Fibroblast of lung (primary cell): ENCODE results near the gene KCTD15. TPM values are rescaled to one million over a fixed set of nuclear protein-coding genes. Genes with fewer than 3 reads are reported as not detected.

Experiments
- DNase-seq, 2 donors: peaks; one replicate each; pipeline versions ENCODE4 v3.0.0 to v3.0.0-alpha.2; 2010; ENCODE audit warnings: low read depth in 2 of 2
- H2AFZ ChIP-seq: 2 replicates; pipeline ENCODE4 v1.5.1; 2012; ENCODE audit warnings: low read length, control low read depth, inconsistent platforms
- H3K27ac ChIP-seq: 2 replicates; pipeline ENCODE4 v1.5.1; 2011; ENCODE audit warnings: low read length, control low read depth; ENCODE audit not compliant: insufficient read depth
- H3K27me3 ChIP-seq: 2 replicates; pipeline ENCODE4 v1.5.1; 2011; ENCODE audit warnings: mild to moderate bottlenecking, low read length; ENCODE audit not compliant: control insufficient read depth, insufficient read depth
- H3K36me3 ChIP-seq: 2 replicates; pipeline ENCODE4 v1.5.1; 2011; ENCODE audit warnings: low read length; ENCODE audit not compliant: control insufficient read depth, insufficient read depth
- H3K4me1 ChIP-seq: 2 replicates; pipeline ENCODE4 v1.5.1; 2011; ENCODE audit warnings: low read length; ENCODE audit not compliant: control insufficient read depth, insufficient read depth; ENCODE audit errors: extremely low read depth
- H3K4me2 ChIP-seq: 2 replicates; pipeline ENCODE4 v1.5.1; 2011; ENCODE audit warnings: low read length, control low read depth; ENCODE audit not compliant: insufficient read depth; ENCODE audit errors: extremely low read depth
- H3K4me3 ChIP-seq, 4 experiments: fragments of 200-600 bp in 1 of 4; sonication (generic) in 1 of 4; replicated peaks in 1 of 4; 2 replicates each; pipeline ENCODE4 v1.5.1; 2011 to 2016; ENCODE audit warnings: low read length in 4 of 4, low read depth in 3 of 4, mild to moderate bottlenecking in 3 of 4, control low read depth in 2 of 4, inconsistent platforms in 1 of 4, mixed read lengths in 1 of 4; ENCODE audit not compliant: insufficient read depth in 1 of 4; ENCODE audit errors: control extremely low read depth in 1 of 4
- H3K79me2 ChIP-seq: 2 replicates; pipeline ENCODE4 v1.5.1; 2012; ENCODE audit warnings: mild to moderate bottlenecking, low read length, inconsistent platforms; ENCODE audit not compliant: control insufficient read depth, insufficient read depth
- H3K9ac ChIP-seq: 2 replicates; pipeline ENCODE4 v1.5.1; 2011; ENCODE audit warnings: mild to moderate bottlenecking, low read length, control low read depth; ENCODE audit not compliant: insufficient read depth
- H3K9me3 ChIP-seq: 2 replicates; pipeline ENCODE4 v1.5.1; 2012; ENCODE audit warnings: low read depth, low read length; ENCODE audit not compliant: control insufficient read depth, insufficient read depth
- H4K20me1 ChIP-seq: 2 replicates; pipeline ENCODE4 v1.5.1; 2011; ENCODE audit warnings: low read length; ENCODE audit not compliant: control insufficient read depth, insufficient read depth; ENCODE audit errors: extremely low read depth
- CTCF ChIP-seq, 2 donors: IDR thresholded peaks in 1 of 2; conservative IDR thresholded peaks in 1 of 2; 1 replicate in 1 of 2; 2 replicates in 1 of 2; pipeline ENCODE4 v1.5.1; 2011 to 2012; ENCODE audit warnings: low read length in 2 of 2, control low read depth in 1 of 2, inconsistent platforms in 1 of 2, low read depth in 1 of 2, mild to moderate bottlenecking in 1 of 2
- EZH2 ChIP-seq: IDR thresholded peaks from 2 replicates; pipeline ENCODE4 v1.5.1; 2012; ENCODE audit warnings: low read length, control low read depth, mild to moderate bottlenecking; ENCODE audit errors: missing control alignments
- polyA plus RNA-seq, 2 donors: library from polyadenylated mRNA; depleted of rRNA in 1 of 2; stranded (reverse) in 1 of 2; unstranded in 1 of 2; fragments of >200 nt; gene quantifications; 2 replicates each; pipeline ENCODE4 v1.2.1, GENCODE V29; 2011 to 2012; ENCODE audit warnings: missing spikeins in 1 of 2
- total RNA-seq: library from RNA; depleted of rRNA; stranded (reverse); fragments of >200 nt; gene quantifications from 2 replicates; pipeline ENCODE4 v1.2.1, GENCODE V29; 2014

Gene KCTD15
- total and polyA plus RNA-seq, 2 donors (not counting 1 experiment from before 2014, with no cell fraction given) = 3.3 to 9.7 TPM

- Histone ChIP-seq H3K27ac (no peak overlapping the region), H3K36me3 (no peaks in the 10 kb centered on the region), H3K9me3 (no peaks in the 10 kb centered on the region), H3K9ac (no peak overlapping the region), H3K4me3 (no peak overlapping the region), H2AFZ (no peak overlapping the region), H3K4me1 (no peaks in the 10 kb centered on the region), H4K20me1 (no peaks in the 10 kb centered on the region), H3K79me2 (no peaks in the 10 kb centered on the region), H3K4me2 (no peak overlapping the region), H3K27me3 (no peaks in the 10 kb centered on the region)
- TF ChIP-seq EZH2 (no peak), CTCF (conservative IDR thresholded peaks at IDR 0.05 in 1 of 2, IDR thresholded peaks at IDR 0.05 in 1 of 2; ENCODE audit: low read depth in 1 of 2, low read length in 2 of 2) (no peak)
- DNase-seq = no peak
These were observed 62.3 kb downstream of the KCTD15 start for GRCh38 chr19:33859016-33859415.

DNA sequence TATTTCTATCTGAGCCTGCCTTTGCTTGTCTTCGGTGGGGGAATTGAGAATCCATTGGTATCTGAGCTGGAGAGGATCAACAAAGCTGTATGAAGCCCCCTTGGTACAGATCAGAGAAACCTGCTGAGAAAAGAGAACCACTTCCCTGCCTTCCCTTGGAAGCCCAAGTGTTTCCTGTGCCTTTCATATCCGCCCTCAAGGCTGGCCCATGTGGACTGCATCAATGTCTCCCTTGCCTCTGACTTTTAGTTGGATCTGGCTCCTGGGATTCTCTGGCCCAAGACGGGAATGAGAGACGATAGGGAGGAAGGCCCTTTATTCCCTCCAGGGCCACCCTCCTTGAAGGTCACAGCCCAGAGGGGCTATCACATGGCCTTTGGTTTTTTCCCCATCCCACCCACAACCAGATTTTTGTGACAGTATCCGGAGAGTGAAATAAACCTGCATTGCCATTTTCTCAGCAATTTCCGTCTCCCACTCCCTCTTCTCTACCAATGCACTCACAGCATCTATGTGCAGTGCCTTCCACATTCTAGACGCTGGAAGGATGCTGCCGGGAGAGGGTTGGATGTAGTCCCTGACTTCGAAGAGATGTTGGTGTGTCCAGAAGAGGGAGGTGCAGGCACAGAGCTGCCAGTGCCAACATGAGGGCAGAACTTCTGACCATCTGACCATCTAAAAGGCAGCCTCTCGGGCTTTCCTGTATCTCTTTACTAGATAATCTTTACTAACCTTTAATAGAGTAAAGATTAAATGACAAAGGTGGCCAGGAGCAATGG, 63.8 kb downstream of the KCTD15 start:
- H3K4me3 ChIP-seq = no peak overlapping the region
- DNase-seq = no peak
- no peaks in the 10 kb centered on the region for H3K9me3 ChIP-seq
- no peaks in the 10 kb centered on the region for H3K36me3 ChIP-seq
- H3K9ac ChIP-seq = no peak overlapping the region
- no peak overlapping the region for H2AFZ ChIP-seq
- no peak for TF ChIP-seq CTCF (conservative IDR thresholded peaks at IDR 0.05 in 1 of 2, IDR thresholded peaks at IDR 0.05 in 1 of 2; ENCODE audit: low read depth in 1 of 2, low read length in 2 of 2)
- no peak for TF ChIP-seq EZH2
- no peak overlapping the region for H3K4me2 ChIP-seq
- no peaks in the 10 kb centered on the region for H3K79me2 ChIP-seq
- no peaks in the 10 kb centered on the region for H3K27me3 ChIP-seq
- H3K27ac ChIP-seq = no peak overlapping the region
- no peaks in the 10 kb centered on the region for H3K4me1 ChIP-seq
- H4K20me1 ChIP-seq = no peaks in the 10 kb centered on the region

DNA sequence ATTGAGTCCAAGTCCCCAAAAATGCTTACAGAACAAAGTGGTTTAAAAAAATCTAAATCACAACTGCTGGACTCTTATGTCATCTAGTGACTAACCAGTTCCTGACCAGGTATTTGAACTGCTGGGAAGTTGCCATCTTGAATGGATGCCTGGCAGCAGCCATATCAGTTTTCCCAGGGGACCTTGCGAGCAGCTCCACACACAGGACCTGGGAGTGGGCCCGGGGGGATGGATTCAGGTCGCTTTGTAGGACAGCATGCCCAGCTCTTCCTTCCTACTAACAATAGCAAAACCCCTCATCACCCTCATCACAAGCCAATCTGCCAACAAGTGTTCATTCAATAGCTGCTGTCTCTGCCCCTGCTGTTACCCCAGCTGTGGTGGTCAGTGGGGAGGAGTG, 65.3 kb downstream of the KCTD15 start:
- no peak overlapping the region for H3K27ac ChIP-seq
- TF ChIP-seq EZH2 = no peak
- no peak for TF ChIP-seq CTCF (conservative IDR thresholded peaks at IDR 0.05 in 1 of 2, IDR thresholded peaks at IDR 0.05 in 1 of 2; ENCODE audit: low read depth in 1 of 2, low read length in 2 of 2)
- DNase-seq = no peak

More for the DNA sequence above, 65.3 kb downstream of the KCTD15 start:
- Histone ChIP-seq H3K4me2 (no peak overlapping the region), H3K36me3 (no peaks in the 10 kb centered on the region), H2AFZ (no peak overlapping the region), H3K4me1 (no peaks in the 10 kb centered on the region), H3K27me3 (no peaks in the 10 kb centered on the region), H3K9ac (no peak overlapping the region), H3K79me2 (no peaks in the 10 kb centered on the region), H3K9me3 (no peaks in the 10 kb centered on the region), H3K4me3 (no peak overlapping the region), H4K20me1 (no peaks in the 10 kb centered on the region)
